GM12878 (cell line): Measurements from ENCODE around the gene CD53. TPM values are rescaled to one million over a fixed set of nuclear protein-coding genes. Genes with fewer than 3 reads are reported as not detected.

Source experiments
- ATAC-seq: fragments of 200-7000 bp; cut with Tn5 transposase; 3 replicates; pipeline ENCODE4 v1.9.1; 2020; ENCODE audit warnings: mild to moderate bottlenecking, moderate library complexity
- BruUV-seq: library from RNA; stranded (reverse); fragments of 400-500 nt; replicated peaks from 2 replicates; lab custom pipeline; 2021; lab: Mats Ljungman, UMichigan
- CTCF ChIA-PET: fragments of 300-600 bp; sonication (Branson Sonifier 250); formaldehyde crosslinking; extraction: SDS; loops from one replicate; lab custom pipeline; 2021; ENCODE audit warnings: inconsistent platforms; lab: Yijun Ruan, JAX
- POLR2A ChIA-PET: fragments of 350-600 bp; formaldehyde crosslinking; extraction: SDS; loops from one replicate; lab custom pipeline; 2021; ENCODE audit warnings: inconsistent platforms; lab: Charles Lee
- RAD21 ChIA-PET: fragments of 300-600 bp; sonication (Branson Sonifier 250); formaldehyde crosslinking; loops from one replicate; lab custom pipeline; 2023; ENCODE audit warnings: antibody characterized with exemption; ENCODE audit not compliant: unreplicated experiment; lab: Charles Lee
- SMC1A ChIA-PET: fragments of 300-600 bp; sonication (Branson Sonifier 250); formaldehyde crosslinking; loops from one replicate; lab custom pipeline; 2023; ENCODE audit not compliant: unreplicated experiment, uncharacterized antibody; lab: Charles Lee
- DNase-seq: peaks from one replicate; pipeline ENCODE4 v3.0.0-alpha.2; 2011; ENCODE audit warnings: low read depth, low spot score
- FAIRE-seq: peaks from 3 replicates; lab custom pipeline; 2011; peaks lifted over from hg19 to GRCh38; lab: Jason Lieb, UNC
- H2AFZ ChIP-seq: 2 replicates; pipeline ENCODE4 v1.6.0; 2011; ENCODE audit warnings: low read depth, low read length, control low read depth; ENCODE audit not compliant: control insufficient read depth
- H3K27ac ChIP-seq: 2 replicates; pipeline ENCODE4 v1.5.1; 2011; ENCODE audit warnings: control low read depth; ENCODE audit not compliant: control insufficient read depth, insufficient read depth
- H3K27me3 ChIP-seq, 2 experiments: replicated peaks in 1 of 2; 2 replicates each; pipeline versions ENCODE4 v1.6.0 to v1.6.1; 2011; ENCODE audit warnings: low read length in 1 of 2; ENCODE audit not compliant: control insufficient read depth in 2 of 2, insufficient read depth in 2 of 2
- H3K36me3 ChIP-seq, 2 experiments: 2 replicates each; pipeline ENCODE4 v1.5.1; 2011; ENCODE audit warnings: low read length in 1 of 2; ENCODE audit not compliant: control insufficient read depth in 2 of 2, insufficient read depth in 2 of 2
- H3K4me1 ChIP-seq: 2 replicates; pipeline ENCODE4 v1.6.1; 2011; ENCODE audit warnings: mild to moderate bottlenecking, low read length, moderate library complexity, mixed read lengths; ENCODE audit not compliant: control insufficient read depth, insufficient read depth
- H3K4me2 ChIP-seq: 2 replicates; pipeline ENCODE4 v1.6.0; 2011; ENCODE audit warnings: control low read depth; ENCODE audit not compliant: control insufficient read depth, insufficient read depth
- H3K4me3 ChIP-seq: fragments of 200-600 bp; sonication (generic); 2 replicates; pipeline ENCODE4 v1.5.1; 2016
- H3K79me2 ChIP-seq: 2 replicates; pipeline ENCODE4 v1.6.0; 2011; ENCODE audit warnings: low read length; ENCODE audit not compliant: control insufficient read depth, insufficient read depth
- H3K9ac ChIP-seq: 2 replicates; pipeline ENCODE4 v1.8.0; 2011; ENCODE audit warnings: low read length, control low read depth, mixed read lengths; ENCODE audit not compliant: control insufficient read depth, insufficient read depth
- H3K9me3 ChIP-seq: replicated peaks from 3 replicates; pipeline ENCODE4 v1.5.1; 2011; ENCODE audit warnings: mild to moderate bottlenecking, low read length; ENCODE audit not compliant: control insufficient read depth, insufficient read depth
- H4K20me1 ChIP-seq: 2 replicates; pipeline ENCODE4 v1.6.0; 2011; ENCODE audit not compliant: control insufficient read depth, insufficient read depth
- BACH1 ChIP-seq: fragments of 450-650 bp; IDR thresholded peaks from 2 replicates; pipeline ENCODE4 v1.6.1; 2017; ENCODE audit warnings: mild to moderate bottlenecking, borderline replicate concordance
- CTCF ChIP-seq, 3 experiments: IDR thresholded peaks in 2 of 3; conservative IDR thresholded peaks in 1 of 3; 2 replicates each; pipeline ENCODE4 v1.5.1; 2011; ENCODE audit warnings: low read depth in 3 of 3, low read length in 3 of 3, mild to moderate bottlenecking in 3 of 3, control low read depth in 2 of 3, moderate library complexity in 2 of 3, inconsistent platforms in 1 of 3, mixed read lengths in 1 of 3; ENCODE audit not compliant: control insufficient read depth in 2 of 3, insufficient read depth in 1 of 3; ENCODE audit errors: extremely low read depth in 1 of 3
- CUX1 ChIP-seq: IDR thresholded peaks from 2 replicates; pipeline ENCODE4 v1.6.1; 2012; ENCODE audit warnings: improper control_type of control experiment, low read depth, low read length; ENCODE audit not compliant: insufficient replicate concordance
- FOXM1 ChIP-seq: IDR thresholded peaks from 2 replicates; pipeline ENCODE4 v1.6.1; 2012; ENCODE audit warnings: low read depth, mild to moderate bottlenecking, inconsistent platforms, low read length, moderate library complexity
- POLR2A ChIP-seq: IDR thresholded peaks from 2 replicates; pipeline ENCODE4 v1.6.1; 2011; ENCODE audit warnings: low read depth, mild to moderate bottlenecking, low read length
- PRDM15 ChIP-seq: fragments of 450-650 bp; formaldehyde crosslinking; IDR thresholded peaks from 2 replicates; pipeline ENCODE4 v1.4.0; 2020; ENCODE audit warnings: mild to moderate bottlenecking, moderate library complexity
- SMARCA5 ChIP-seq: fragments of 450-650 bp; IDR thresholded peaks from 2 replicates; pipeline ENCODE4 v1.6.1; 2017; ENCODE audit warnings: mild to moderate bottlenecking
- SREBF1 ChIP-seq: IDR thresholded peaks from 2 replicates; pipeline ENCODE4 v1.6.1; 2012; ENCODE audit warnings: mild to moderate bottlenecking, low read length
- TARDBP ChIP-seq: IDR thresholded peaks from 2 replicates; pipeline ENCODE4 v1.6.1; 2016; ENCODE audit warnings: borderline replicate concordance
- TBL1XR1 ChIP-seq: IDR thresholded peaks from 2 replicates; pipeline ENCODE4 v1.6.1; 2012; ENCODE audit warnings: low read depth, low read length, improper control_type of control experiment
- WGBS: methylation state at CpG from one replicate; pipeline ENCODE4 v1.1.6; 2016; ENCODE audit warnings: low lambda C conversion rate; ENCODE audit not compliant: insufficient replicate concordance, insufficient coverage; ENCODE audit errors: missing lambda C conversion rate; 5-methylcytosine and 5-hydroxymethylcytosine counted together
- in situ Hi-C: fragments of 300-500 bp; cut with MboI; formaldehyde crosslinking; loops from 9 replicates; pipeline ENCODE4 v1.14.3; 2018; ENCODE audit warnings: mixed read lengths
- intact Hi-C: fragments of 100-400 bp; cut with micrococcal nuclease; formaldehyde crosslinking; loops from one replicate; pipeline ENCODE4 v1.14.2; 2022; ENCODE audit not compliant: unreplicated experiment
- polyA plus RNA-seq, 11 experiments: library from polyadenylated mRNA; depleted of rRNA in 4 of 11; unstranded in 6 of 11; stranded (reverse) in 5 of 11; fragments of >200 nt; fragmentation: Nextera tagmentation in 4 of 11; fragmentation: Illumina TruSeq in 1 of 11; extraction: Ambion mirVana in 4 of 11; extraction: Trizol in 1 of 11; gene quantifications; 1 replicate in 1 of 11; 2 replicates in 10 of 11; pipeline versions ENCODE4 v1.2.1 to v1.2.3, GENCODE V29; 2011 to 2016; ENCODE audit warnings: inconsistent platforms in 2 of 11, missing spikeins in 2 of 11, low read depth in 1 of 11
- total RNA-seq, 4 experiments: library from RNA; depleted of rRNA in 3 of 4; stranded (reverse); fragments of >200 nt in 3 of 4; fragmentation: Illumina TruSeq in 1 of 4; extraction: Trizol in 1 of 4; gene quantifications; 2 replicates each; pipeline versions ENCODE4 v1.2.1 to v1.2.3, GENCODE V29; 2013 to 2021

The CD53 gene
- total and polyA plus RNA-seq, 10 of the 15 experiments (the other 5 are each of a cell fraction or from before 2014, with no cell fraction given) = 350 to 1,389 (median 538) TPM

GRCh38 chr1:110928904-110929303, 56.0 kb downstream of the CD53 start:
- FAIRE-seq (peak; percentile 94), DNase-seq (no peak), ATAC-seq (no peak)
- no peaks in the 10 kb centered on the region for H3K36me3 ChIP-seq
- H3K4me2 ChIP-seq = no peak overlapping the region
- H3K4me3 ChIP-seq = no peak overlapping the region
- no peak overlapping the region for H3K27ac ChIP-seq
- no peaks in the 10 kb centered on the region for H3K4me1 ChIP-seq
- intact Hi-C loops = no loop called here
- SMC1A ChIA-PET = interaction anchor here (1.1 to 1.8 kb wide), 2 partner anchors 38 to 142 kb away, joined by 3 to 4 read pairs; no protein-coding TSS in a partner anchor
- WGBS = 48% methylated on average over 2 of the region's 2 CpGs
- TF ChIP-seq TBL1XR1 = no peak
- TF ChIP-seq POLR2A = no peak
- TF ChIP-seq PRDM15 = no peak
- no peak for TF ChIP-seq CUX1
- TF ChIP-seq CTCF (IDR thresholded peaks at IDR 0.05 in 2 of 3, conservative IDR thresholded peaks at IDR 0.05 in 1 of 3; ENCODE audit: control insufficient read depth in 2 of 3, extremely low read depth in 1 of 3, insufficient read depth in 1 of 3, low read depth in 3 of 3, low read length in 3 of 3) = no peak
- no peak for TF ChIP-seq SREBF1
- no peak for TF ChIP-seq BACH1
- TF ChIP-seq FOXM1 = no peak
- TF ChIP-seq TARDBP = no peak
- TF ChIP-seq SMARCA5 = no peak
- no peaks in the 10 kb centered on the region for H3K27me3 ChIP-seq
- H2AFZ ChIP-seq = no peak overlapping the region
- no peaks in the 10 kb centered on the region for H3K79me2 ChIP-seq
- CTCF ChIA-PET = interaction anchor here (1.4 kb wide), 1 partner anchor 63 kb away, joined by 3 read pairs; no protein-coding TSS in a partner anchor
- in situ Hi-C loops = no loop called here
- RAD21 ChIA-PET = no interaction called here
- BruUV-seq = no TSS peak
- no peaks in the 10 kb centered on the region; the same call in 1 of the 3 replicates for H3K9me3 ChIP-seq
- H3K9ac ChIP-seq = no peak overlapping the region
- POLR2A ChIA-PET = no interaction called here
- no peaks in the 10 kb centered on the region for H4K20me1 ChIP-seq
